ENCODE data around the gene BCDIN3D. TPM values are rescaled to one million over a fixed set of nuclear protein-coding genes. Genes with fewer than 3 reads are reported as not detected.

BCDIN3D gene
- total and polyA plus RNA-seq, 4 donors: 1.7 to 4.4 (median 2.1) TPM

DNA sequence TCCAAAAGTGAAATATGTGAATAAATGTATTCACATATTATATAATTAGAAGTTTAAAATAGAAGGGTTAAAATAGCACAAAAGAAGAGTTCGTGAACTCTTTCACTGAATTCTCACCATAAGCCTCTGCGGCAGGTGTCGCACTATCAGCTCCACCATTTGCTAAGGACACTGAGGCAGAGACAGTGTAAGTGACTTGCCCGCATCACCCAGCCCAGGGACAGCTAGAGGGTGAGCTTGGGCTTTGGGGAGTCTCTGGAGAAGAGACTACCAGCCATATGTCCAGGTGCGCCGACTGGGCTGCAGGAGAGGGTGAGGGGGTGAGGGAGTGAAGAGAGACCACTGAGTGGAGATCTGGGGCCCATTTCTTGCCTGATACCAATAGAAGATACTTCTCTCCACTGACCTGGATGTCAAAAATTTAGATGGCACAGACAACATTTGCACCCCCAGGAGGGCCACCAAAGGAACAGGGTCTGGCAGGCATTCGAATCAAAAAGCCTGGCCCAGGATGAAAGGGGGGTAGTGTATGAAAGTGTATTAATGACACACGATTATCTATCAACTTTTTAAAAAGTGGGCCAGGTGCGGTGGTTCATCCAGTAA is 32.3 kb upstream of the BCDIN3D start:
- Histone ChIP-seq H3K4me1 (ENCODE audit: control insufficient read depth in 4 of 4, insufficient read depth in 4 of 4, low read length in 3 of 4) (no peaks in the 10 kb centered on the region), H3K9me3 (ENCODE audit: control insufficient read depth in 4 of 4, low read length in 3 of 4) (no peaks in the 10 kb centered on the region), H3K27ac (ENCODE audit: low read depth in 1 of 2, low read length in 2 of 2) (no peak overlapping the region), H3K27me3 (ENCODE audit: control insufficient read depth in 4 of 4, insufficient read depth in 4 of 4, low read length in 3 of 4) (no peaks in the 10 kb centered on the region), H3K9ac (ENCODE audit: low read depth in 1 of 2, low read length in 2 of 2) (no peak overlapping the region), H3K36me3 (ENCODE audit: control insufficient read depth in 4 of 4, insufficient read depth in 3 of 4, low read depth in 1 of 4, low read length in 3 of 4) (no peaks in the 10 kb centered on the region), H3K4me3 (ENCODE audit: low read depth in 1 of 3, low read length in 3 of 3) (no peak overlapping the region)
- TF ChIP-seq RXRA (IDR thresholded peaks at IDR 0.05): no peak
- no peak for TF ChIP-seq HNF4A (conservative IDR thresholded peaks at IDR 0.05)
- TF ChIP-seq, protein P1, sequence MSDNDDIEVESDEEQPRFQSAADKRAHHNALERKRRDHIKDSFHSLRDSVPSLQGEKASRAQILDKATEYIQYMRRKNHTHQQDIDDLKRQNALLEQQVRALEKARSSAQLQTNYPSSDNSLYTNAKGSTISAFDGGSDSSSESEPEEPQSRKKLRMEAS (IDR thresholded peaks at IDR 0.05): no peak
- TF ChIP-seq EGR1 (IDR thresholded peaks at IDR 0.05; ENCODE audit: low read depth in 2 of 2): no peak
- TF ChIP-seq, protein P2, sequence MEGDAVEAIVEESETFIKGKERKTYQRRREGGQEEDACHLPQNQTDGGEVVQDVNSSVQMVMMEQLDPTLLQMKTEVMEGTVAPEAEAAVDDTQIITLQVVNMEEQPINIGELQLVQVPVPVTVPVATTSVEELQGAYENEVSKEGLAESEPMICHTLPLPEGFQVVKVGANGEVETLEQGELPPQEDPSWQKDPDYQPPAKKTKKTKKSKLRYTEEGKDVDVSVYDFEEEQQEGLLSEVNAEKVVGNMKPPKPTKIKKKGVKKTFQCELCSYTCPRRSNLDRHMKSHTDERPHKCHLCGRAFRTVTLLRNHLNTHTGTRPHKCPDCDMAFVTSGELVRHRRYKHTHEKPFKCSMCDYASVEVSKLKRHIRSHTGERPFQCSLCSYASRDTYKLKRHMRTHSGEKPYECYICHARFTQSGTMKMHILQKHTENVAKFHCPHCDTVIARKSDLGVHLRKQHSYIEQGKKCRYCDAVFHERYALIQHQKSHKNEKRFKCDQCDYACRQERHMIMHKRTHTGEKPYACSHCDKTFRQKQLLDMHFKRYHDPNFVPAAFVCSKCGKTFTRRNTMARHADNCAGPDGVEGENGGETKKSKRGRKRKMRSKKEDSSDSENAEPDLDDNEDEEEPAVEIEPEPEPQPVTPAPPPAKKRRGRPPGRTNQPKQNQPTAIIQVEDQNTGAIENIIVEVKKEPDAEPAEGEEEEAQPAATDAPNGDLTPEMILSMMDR (IDR thresholded peaks at IDR 0.05; ENCODE audit: low read depth, low read length, missing input control): no peak
- TF ChIP-seq FOXA1 (IDR thresholded peaks at IDR 0.05): no peak
- TF ChIP-seq, protein P3, sequence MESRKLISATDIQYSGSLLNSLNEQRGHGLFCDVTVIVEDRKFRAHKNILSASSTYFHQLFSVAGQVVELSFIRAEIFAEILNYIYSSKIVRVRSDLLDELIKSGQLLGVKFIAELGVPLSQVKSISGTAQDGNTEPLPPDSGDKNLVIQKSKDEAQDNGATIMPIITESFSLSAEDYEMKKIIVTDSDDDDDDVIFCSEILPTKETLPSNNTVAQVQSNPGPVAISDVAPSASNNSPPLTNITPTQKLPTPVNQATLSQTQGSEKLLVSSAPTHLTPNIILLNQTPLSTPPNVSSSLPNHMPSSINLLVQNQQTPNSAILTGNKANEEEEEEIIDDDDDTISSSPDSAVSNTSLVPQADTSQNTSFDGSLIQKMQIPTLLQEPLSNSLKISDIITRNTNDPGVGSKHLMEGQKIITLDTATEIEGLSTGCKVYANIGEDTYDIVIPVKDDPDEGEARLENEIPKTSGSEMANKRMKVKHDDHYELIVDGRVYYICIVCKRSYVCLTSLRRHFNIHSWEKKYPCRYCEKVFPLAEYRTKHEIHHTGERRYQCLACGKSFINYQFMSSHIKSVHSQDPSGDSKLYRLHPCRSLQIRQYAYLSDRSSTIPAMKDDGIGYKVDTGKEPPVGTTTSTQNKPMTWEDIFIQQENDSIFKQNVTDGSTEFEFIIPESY (IDR thresholded peaks at IDR 0.05): no peak
- TF ChIP-seq RAD21 (IDR thresholded peaks at IDR 0.05): no peak
- TF ChIP-seq, protein P4, sequence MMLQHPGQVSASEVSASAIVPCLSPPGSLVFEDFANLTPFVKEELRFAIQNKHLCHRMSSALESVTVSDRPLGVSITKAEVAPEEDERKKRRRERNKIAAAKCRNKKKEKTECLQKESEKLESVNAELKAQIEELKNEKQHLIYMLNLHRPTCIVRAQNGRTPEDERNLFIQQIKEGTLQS (IDR thresholded peaks at IDR 0.05): no peak
- TF ChIP-seq GABPA (IDR thresholded peaks at IDR 0.05 in 1 of 2, conservative IDR thresholded peaks at IDR 0.05 in 1 of 2): no peak
- TF ChIP-seq FOXA2 (IDR thresholded peaks at IDR 0.05): no peak
- TF ChIP-seq SP1 (IDR thresholded peaks at IDR 0.05): no peak
- TF ChIP-seq YY1 (IDR thresholded peaks at IDR 0.05): no peak
- no peak for TF ChIP-seq HNF4G (IDR thresholded peaks at IDR 0.05)
- TF ChIP-seq, protein P5, sequence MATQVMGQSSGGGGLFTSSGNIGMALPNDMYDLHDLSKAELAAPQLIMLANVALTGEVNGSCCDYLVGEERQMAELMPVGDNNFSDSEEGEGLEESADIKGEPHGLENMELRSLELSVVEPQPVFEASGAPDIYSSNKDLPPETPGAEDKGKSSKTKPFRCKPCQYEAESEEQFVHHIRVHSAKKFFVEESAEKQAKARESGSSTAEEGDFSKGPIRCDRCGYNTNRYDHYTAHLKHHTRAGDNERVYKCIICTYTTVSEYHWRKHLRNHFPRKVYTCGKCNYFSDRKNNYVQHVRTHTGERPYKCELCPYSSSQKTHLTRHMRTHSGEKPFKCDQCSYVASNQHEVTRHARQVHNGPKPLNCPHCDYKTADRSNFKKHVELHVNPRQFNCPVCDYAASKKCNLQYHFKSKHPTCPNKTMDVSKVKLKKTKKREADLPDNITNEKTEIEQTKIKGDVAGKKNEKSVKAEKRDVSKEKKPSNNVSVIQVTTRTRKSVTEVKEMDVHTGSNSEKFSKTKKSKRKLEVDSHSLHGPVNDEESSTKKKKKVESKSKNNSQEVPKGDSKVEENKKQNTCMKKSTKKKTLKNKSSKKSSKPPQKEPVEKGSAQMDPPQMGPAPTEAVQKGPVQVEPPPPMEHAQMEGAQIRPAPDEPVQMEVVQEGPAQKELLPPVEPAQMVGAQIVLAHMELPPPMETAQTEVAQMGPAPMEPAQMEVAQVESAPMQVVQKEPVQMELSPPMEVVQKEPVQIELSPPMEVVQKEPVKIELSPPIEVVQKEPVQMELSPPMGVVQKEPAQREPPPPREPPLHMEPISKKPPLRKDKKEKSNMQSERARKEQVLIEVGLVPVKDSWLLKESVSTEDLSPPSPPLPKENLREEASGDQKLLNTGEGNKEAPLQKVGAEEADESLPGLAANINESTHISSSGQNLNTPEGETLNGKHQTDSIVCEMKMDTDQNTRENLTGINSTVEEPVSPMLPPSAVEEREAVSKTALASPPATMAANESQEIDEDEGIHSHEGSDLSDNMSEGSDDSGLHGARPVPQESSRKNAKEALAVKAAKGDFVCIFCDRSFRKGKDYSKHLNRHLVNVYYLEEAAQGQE (IDR thresholded peaks at IDR 0.05): no peak
- TF ChIP-seq NR2F2 (IDR thresholded peaks at IDR 0.05): no peak
- no peak for TF ChIP-seq JUND (IDR thresholded peaks at IDR 0.05)
- TF ChIP-seq TAF1 (conservative IDR thresholded peaks at IDR 0.05): no peak
- no peak for DNase-seq (ENCODE audit: low spot score)
- 93% methylated on average over 9 of the region's 9 CpGs for WGBS
